HG03139 (cell line): ENCODE measurements around the gene VAV2.
"Not testable (repeated sequence)": the region's sequence is repeated elsewhere in the genome, so short reads cannot be mapped to it uniquely, and the experiment has no call there.

ENCODE experiments used
- ATAC-seq: cut with Tn5 transposase; IDR thresholded peaks from one replicate; pipeline ENCODE4 v1.9.1; 2021; ENCODE audit not compliant: unreplicated experiment

Gene VAV2

DNA sequence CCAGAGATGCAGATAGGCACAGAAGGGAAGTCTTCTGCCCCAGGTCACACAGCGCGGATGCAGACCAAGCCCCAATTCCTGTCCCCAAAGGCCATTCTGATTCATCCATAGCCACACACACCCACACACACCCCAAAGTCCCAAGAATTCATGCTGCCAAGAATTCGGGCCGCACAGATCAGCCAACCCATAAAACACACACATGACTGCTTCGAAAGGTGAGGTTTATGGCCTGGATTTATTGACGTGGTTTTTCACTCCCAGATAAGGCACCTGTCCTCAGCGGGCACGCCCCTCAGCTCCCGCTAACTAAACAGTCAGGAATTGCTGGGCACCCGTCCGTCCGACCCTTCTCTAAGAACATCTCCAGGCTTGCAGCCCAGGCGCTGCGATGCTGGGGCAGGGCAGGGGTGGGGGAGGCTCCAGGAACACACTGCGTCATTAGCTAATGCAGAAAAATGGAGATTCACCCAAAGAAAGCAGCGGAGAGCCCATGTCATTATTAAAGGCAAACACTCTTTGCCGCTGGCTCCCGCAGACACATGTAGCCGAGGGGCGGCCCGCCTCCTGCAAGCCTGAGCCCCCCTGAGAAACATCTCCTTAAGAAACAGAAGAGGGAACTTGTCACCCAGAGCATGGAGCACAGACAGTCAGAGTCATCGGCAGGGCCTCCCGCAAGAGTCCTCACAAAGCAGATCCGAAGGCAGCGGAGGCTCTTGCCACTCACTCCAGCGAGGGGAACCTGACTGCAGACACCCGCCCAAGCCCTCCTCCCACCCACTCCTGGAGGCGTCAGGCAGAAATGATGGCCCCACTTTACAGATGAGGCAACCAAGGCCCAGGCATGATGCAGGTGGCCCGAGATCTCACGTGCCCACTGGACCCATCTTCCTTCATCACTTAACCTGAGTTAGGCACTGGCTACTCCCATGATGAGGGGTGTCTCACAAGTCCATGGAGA lies 19.9 kb downstream of the VAV2 start:
- ATAC-seq, result no peak

DNA sequence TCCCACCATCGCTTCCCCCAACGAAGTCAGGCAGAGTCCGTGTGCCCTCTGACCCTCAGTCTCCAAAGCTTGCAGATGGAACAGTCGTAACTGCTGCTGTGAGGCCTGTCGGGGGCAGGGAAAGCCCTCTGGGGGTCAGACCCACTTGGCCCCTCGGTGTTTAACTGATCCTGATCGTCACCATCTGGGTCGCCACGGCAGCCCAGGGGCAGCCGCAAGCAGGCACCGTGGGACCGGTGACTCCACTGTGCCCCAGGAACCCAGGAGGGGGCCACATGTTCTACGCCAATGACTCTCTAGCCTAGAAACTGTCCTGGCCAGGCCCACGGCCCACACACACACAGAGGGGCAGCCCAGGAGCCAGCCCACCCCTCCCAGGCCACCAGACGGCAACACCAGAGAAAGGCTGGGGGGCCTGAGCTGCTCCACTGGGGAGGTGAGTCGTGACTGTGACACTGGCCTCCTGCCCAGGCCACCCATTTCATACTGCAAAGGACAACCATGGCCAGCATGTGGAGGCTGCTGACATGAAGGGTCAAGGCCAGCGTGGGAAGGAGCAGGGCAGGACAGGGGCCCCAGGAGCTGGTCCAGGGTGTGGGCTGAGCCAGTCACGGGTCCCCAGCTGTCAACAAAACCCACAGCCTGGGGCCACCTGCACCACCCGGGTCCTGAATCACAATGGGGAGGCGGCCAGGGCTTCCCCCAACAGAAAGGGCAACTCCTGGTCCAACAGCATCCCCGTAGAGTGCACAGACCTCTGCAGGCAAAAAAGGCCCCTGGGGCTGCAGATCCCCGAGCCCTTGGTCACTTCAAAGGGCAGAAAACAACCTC lies 20.8 kb downstream of the VAV2 start:
- ATAC-seq, result no peak

DNA sequence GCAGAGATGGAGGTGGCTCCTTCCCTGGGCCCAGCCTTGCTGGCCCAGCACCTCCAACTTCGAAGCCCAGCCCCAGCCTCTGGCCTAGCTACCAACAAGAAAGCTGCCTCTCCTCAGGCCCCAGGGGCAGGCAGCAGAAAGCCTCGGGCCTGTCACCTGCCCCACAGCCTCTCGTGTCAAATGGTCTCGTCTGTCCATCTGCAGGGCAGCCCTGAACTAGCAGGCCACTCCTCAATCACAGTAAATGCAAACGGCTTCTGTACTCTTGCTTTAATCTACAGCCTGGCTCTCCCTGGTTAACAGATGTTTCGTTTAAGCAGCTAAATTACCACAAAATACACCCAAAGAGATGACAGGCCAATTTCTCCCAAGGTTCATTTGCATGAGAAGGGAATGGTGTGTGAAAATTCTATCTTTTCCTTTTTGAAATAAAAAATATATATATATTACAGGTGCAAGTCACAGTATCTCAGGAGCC lies 21.5 kb downstream of the VAV2 start:
- ATAC-seq, result no peak

DNA sequence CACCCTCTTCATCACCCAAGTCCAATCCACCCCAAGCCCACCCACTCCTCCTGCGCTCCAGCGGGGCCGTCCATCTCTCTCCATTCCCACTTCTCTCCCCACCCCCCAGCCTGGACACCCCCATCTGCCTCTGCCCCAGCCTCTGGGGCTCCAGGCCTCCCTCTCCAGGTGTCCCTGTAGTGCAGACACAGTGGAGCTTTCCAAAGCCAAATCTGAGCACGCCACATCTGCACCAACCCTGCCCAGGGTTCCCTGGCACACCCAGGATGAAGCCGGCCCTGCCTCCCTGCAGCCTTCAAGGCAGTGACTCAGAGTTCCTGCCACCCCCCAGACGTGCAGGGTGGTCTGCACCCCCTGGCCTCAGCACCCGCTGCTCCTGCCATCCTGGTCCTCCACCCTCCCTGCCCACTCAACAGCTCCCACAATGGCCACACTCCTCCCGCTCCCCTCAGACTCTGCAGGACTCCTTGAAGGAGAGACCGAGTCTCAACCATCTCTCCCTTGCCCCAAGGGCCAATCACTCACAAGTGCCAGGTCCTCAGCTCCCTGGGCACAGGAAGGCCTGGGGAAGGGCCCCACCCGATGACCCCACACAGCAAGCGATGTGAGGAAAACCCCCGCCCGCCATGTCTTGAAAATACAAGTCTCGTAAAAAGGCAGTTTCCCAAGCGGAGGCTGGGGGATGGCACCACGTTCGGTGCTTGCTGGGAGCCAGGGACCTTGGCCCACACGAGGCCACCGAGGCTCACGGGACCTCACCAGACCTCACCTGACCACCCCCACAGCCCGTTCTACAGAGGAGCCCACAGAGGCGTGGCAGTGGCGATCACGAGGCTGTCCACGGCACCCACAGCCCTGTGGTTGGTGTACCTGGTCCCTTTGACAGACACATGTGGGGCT lies 22.2 kb downstream of the VAV2 start:
- no peak for ATAC-seq

DNA sequence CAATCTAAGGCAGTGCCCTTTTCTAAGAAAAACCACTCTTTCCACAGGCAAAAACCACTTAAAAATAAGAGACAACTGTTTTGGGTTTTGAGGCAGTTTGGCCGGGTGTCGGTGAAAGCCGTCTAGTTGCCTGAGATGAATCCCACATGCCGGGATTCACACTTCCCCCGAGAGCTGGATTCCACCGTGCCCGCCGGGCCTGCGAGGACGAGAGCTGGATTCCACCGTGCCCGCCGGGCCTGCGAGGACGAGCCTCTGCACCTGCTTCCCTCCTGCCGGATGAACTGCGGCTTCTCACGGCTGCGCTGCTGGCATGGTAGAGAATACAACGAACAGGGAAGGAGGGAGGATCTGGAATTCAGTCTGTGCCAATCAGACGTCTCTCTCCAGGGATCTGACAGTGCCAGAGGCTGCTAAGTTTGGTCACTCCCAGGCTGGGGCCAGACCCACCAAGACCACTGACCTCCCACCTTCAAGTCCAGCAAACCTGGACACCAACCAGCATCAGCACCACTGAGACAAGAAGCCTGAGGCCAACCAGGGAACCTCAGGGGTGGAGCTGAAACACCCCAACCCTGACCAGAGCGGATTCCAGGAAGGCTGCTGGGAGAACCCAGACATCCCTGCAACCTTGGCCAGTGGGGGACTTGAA lies 23.0 kb downstream of the VAV2 start:
- ATAC-seq, result no peak

DNA sequence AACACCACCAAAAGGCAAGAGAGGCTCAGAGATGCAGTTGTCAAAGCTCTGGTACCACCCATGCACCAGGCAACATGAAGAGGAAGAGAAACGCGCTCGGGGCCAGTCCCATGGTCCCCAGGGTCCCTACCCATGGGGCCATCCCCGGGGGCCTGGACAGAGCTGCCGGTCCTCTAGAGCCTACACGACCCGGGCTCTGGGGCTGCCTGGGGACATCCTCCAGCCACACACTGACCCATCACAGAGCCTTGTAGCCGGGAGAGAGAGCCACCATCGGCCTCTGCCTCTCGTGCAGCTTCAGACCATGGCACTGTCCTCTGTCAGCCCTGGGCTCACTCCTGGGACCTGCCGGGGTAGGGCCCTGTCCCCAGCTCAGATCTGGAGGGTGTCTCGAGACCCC lies 23.7 kb downstream of the VAV2 start:
- ATAC-seq, result no peak

DNA sequence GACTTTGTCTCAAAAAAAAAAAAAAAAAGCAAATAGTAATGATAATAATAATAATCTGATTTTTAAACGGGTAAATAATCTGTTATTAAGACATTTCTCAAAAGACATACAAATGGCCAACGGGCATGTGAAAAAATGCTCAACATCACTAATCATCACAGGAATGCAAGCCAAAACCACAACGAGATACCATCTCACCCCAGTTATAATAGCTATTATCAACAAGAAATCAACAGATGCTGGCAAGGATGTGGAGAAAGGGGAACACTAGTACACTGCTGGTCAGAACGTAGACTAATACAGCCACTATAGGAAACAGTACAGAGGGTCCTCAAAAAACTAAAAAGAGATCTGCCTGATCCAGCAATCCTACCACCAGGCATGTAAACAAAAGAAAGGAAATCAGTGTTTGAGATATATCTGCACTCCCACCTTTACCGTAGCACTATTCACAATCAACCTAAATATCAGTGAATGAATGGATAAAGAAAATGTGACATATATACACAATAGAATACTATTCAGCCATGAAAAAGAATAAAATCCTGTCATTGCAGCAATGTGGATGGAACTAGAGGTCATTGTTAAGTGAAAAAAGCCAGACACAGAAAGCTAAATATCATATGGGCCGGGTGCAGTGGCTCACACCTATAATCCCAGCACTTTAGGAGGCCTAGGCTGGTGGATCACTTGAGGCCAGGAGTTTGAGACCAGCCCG lies 24.9 kb downstream of the VAV2 start:
- ATAC-seq, result no peak

DNA sequence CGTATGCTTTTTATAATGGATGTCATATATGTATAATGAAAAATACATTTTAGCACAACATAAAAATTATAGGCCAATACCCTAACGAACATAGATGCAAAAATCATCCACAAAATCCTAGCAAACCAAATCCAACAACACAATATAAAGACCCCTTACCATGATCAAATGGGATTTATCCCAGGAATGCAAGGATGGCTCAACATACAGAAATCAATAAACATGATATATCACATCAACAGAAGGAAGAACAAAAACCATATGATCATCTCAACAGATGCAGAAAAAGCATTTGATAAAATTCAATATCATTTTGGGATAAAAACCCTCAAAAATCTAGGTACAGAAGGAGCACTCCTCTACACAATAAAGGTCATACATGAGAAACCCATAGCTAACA lies 27.7 kb downstream of the VAV2 start:
- ATAC-seq, result no peak

DNA sequence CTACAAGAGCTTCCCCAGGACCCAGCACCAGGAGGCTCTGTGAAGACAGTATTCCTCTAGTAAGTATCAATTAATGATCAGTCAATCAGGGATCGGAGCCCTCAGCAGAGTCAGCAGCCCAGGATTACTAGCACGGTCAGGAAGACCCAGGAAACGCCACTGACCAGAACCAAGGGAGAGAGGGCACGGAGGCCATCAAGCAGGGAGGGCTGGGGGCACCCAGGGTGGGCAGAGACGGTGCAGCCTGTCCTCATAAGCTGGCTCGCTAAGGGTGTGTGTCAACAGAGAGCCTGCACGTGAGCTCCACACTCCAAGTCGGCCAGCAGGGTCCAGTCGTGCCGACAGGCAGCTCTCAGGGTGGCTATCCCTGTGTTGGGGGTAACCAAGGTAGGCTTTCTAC lies 29.0 kb downstream of the VAV2 start:
- ATAC-seq, result no peak

DNA sequence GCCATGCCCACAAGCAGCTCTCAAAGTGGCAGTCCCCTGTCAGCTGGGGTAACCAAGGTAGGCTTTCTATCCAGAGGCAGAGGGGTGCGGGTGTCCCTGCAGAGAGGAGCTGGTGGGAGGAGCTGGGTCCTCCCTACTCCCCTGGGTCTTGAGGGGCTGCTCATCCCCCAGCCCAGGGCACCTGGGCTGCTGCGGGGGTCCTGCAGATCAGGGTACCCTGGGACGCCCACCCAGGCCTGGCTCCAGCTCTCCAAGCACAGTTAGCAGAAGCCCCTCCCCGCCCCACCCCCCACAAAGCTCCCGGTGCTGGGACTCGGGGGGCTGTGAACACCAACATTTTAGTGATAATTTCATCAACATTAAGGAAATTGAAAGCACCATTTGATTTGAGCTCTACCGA lies 29.8 kb downstream of the VAV2 start:
- ATAC-seq, result no peak

DNA sequence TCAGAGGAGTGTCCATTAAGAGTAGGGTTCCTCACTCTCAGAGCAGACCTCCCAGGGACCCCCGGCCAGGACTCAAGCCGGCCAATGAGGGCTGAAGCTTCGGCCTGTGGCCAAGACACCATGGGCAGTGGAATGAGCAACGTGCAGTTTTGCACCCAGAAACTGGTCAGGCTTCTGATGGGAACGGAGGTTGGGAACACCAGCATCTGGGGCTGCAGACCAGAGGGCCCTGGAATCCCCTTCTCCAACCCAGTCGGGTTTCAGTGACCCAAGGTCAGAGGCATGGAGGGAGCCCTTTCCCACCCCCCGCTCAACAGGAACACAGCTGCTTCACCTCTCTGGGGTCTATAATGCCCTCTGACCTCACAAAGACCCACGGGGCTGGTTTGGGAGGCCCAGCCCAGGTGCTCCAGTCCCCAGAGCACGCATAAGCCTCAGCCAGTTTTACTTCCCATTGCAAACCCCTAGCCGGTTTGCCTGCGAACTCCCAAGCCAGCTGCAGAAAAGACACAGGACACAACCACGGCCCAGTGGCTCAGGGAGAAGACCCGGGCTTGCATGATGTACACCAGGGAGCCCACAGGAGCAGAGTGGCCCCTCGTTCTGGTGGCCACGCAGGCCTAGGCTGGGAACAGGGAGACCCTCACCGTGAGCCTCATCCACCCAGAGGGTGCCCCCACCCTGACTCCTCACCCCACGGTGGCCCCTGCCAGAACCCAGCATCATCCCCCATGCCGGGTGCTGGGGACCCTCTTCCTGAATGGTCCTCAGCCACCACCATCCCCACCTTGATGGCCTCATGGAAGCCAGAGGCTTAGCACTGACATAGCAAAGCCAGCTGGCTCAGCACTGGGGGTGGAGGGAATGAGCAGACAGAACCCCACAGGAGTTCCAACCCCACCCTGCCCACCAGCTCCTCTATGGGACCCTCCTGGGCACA lies 30.6 kb downstream of the VAV2 start:
- ATAC-seq, result no peak

DNA sequence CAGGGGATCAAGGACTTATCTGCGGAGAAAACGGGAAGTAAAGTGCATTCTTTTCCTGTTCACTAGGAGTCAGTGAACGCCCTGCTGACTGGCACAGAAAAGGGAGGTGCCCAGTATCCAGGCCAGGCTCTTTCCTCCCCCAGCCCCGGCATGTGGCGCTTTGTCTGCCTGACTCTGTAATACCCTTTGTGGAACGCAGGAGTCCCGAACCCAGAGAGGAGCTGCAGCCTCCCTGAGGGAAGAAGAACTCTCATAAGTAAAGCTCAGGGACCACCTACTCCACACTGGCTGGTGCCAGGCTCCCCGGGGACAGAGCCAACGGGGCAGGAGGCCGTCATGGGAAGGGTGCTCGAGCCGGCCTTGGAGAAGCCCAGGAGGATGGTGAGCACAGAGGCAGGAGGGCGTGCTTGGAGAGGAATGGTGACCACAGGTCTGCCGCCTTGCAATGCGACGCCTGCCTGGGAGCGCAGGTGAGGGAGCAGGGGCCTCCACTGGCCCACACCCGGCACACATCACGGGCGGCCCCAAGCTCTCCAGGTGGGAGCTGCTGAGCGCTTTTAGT lies 31.5 kb downstream of the VAV2 start:
- no peak for ATAC-seq

DNA sequence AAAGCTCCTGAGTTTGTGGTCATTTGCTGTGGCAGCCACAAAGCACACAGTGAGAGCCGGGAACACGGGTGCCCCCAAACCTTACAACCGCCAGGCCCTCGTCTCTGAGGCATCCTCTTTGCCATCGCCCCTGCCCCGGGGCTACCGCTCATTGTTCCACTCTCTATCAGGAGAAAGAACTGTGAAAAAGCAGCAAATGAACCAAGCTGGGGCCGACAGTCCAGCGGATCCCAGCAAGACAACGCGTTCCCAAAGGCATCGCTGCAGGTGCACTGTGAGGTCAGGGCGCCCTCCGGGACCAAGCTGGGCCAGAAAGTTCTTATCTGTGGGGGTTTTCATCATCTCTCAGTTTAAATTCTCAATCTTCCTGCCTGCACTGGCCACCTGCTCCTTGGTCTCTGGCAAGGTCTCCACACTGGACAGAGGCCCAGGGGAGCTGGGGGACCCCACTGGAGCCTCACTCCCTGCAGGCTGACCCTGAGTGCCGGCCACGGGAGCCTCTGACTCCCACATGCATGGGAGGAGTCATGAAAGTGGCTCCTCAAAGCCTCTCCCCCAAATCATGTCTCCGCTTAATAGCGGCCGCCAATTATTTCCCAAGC lies 32.1 kb downstream of the VAV2 start:
- ATAC-seq, result no peak

DNA sequence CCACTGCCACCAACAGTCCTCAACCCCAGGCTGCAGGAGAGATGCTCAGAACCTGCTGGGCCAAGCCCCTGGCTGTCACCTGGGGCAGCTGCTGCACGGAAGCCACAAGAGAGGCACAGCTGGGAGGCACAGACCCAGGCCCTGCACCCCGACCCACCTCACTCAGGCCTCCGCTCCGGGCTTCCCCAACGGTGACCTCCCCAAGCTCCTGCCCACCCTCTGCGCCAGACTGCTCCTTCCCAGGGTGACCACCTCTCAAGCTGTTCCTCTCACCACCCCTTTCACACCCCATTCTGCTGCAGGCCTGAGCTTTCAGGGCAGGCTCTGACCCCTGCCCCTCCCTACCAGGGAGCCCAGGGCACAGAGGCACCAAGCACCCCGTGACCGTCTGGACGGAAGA lies 33.0 kb downstream of the VAV2 start:
- no peak for ATAC-seq

DNA sequence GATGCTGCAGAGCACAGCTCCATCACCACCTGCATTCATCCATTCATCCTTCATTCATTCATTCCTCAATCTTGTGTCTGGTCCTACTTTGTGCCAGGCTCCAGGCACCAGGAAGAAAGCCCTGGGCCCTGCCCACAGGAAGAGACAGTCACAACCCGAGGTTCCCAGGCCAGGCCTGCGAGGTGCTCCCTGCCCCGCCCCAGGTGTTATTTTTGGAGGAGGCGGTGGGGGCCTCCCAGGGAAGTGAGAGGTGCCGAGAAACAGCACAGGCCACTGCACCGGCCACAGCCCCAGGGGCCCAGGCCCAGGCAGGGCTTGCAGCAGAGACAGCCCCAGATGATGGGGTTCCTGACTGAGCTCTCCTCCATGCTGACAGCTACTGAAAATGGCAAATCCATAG lies 33.4 kb downstream of the VAV2 start:
- no peak for ATAC-seq

DNA sequence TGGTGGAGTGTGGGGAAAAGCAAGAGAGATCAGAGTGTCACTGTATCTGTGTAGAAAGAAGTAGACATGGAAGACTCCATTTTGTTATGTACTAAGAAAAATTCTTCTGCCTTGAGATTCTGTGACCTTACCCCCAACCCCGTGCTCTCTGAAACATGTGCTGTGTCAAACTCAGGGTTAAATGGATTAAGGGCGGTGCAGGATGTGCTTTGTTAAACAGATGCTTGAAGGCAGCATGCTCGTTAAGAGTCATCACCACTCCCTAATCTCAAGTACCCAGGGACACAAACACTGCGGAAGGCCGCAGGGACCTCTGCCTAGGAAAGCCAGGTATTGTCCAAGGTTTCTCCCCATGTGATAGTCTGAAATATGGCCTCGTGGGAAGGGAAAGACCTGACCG lies 34.4 kb downstream of the VAV2 start:
- ATAC-seq, result not testable (repeated sequence)

DNA sequence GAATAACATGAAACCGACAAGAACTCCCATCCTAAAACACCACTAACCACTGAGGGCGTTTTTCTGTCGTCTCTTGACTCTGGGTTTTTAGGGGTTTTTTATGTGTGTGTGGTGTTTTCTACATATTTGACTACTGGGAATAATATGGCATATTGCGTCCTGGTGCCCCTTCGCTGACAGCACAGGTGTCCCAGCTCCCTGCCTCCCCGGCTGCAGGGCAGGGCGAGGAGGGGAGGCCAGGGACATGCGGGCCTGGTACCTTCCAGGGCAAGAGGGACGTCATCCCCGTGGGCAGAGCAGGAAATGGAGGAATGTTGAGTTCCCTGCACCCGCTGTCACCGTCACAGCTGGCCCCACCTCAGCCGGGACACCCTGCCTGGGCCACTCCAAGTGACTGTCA lies 34.8 kb downstream of the VAV2 start:
- no peak for ATAC-seq

DNA sequence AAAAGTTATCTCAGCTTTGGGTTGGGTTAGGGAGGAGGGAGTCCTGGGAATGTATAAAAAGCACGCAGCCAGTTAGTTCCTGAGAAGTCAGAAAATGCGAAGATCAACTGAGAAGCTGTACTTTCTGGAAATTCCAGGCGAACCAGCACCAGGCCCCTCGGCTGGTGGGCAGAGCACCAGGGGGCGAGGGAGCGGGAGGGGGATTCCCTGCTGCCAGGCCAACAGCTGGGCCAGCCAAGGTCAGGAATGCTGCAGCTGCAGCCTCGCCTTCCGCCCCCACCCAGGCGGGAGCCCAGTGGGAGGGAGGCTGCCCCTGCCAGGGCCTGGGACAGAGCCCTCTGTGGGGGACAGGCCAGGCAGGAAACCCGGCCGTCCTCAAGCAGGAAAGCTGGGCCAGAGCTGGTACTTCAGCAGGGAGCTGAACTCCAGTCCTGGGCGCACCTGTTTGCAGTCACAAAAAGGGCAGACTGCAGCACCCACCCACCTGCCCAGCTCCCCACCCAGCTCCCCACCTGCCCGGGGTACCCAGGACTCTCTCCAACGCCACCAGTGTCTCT lies 35.5 kb downstream of the VAV2 start:
- ATAC-seq, result no peak
